SK-N-SH (cell line): Measurements from ENCODE around the gene ADAMTS6. TPM values are rescaled to one million over a fixed set of nuclear protein-coding genes. Genes with fewer than 3 reads are reported as not detected.

Experiments
- CTCF ChIA-PET: fragments of 300-600, 350-600 bp; formaldehyde crosslinking; extraction: SDS; loops from one replicate; lab custom pipeline; 2021; lab: Yijun Ruan, JAX
- POLR2A ChIA-PET: fragments of 350-600 bp; sonication (Branson Sonifier 250); formaldehyde crosslinking; extraction: SDS; loops from one replicate; lab custom pipeline; 2020; ENCODE audit warnings: antibody characterized with exemption, inconsistent platforms; lab: Yijun Ruan, JAX
- DNase-seq: peaks from one replicate; pipeline ENCODE4 v3.0.0; 2012
- H2AFZ ChIP-seq: fragments of 200-600 bp; sonication (generic); 2 replicates; pipeline ENCODE4 v1.8.1; 2016; ENCODE audit warnings: antibody characterized with exemption, mild to moderate bottlenecking, low read depth
- H3F3A ChIP-seq: fragments of 200-600 bp; sonication (generic); replicated peaks from 2 replicates; pipeline ENCODE3; 2016; ENCODE audit warnings: antibody characterized with exemption, mild to moderate bottlenecking; ENCODE audit not compliant: insufficient read depth
- H3K27ac ChIP-seq, 2 experiments: fragments of 200-500 bp in 1 of 2; fragments of 200-600 bp in 1 of 2; sonication (Bioruptor generic) in 1 of 2; sonication (generic), shearing (Covaris generic) in 1 of 2; 2 replicates each; pipeline versions ENCODE4 v1.5.1 to v1.6.1; 2014 to 2016; ENCODE audit warnings: low read depth in 2 of 2, inconsistent platforms in 1 of 2, low read length in 1 of 2, mild to moderate bottlenecking in 1 of 2, mixed read lengths in 1 of 2
- H3K27me3 ChIP-seq: fragments of 200-600 bp; sonication (generic), shearing (Covaris generic); 2 replicates; pipeline ENCODE4 v1.6.1; 2016; ENCODE audit warnings: mixed run types; ENCODE audit not compliant: insufficient read depth
- H3K36me3 ChIP-seq, 2 experiments: fragments of 200-500 bp in 1 of 2; fragments of 200-600 bp in 1 of 2; sonication (Bioruptor generic) in 1 of 2; sonication (generic) in 1 of 2; replicated peaks in 1 of 2; 2 replicates each; pipeline versions ENCODE3 to v1.5.1; 2014 to 2016; ENCODE audit warnings: low read length in 1 of 2, mild to moderate bottlenecking in 1 of 2; ENCODE audit not compliant: insufficient read depth in 2 of 2, control insufficient read depth in 1 of 2
- H3K4me1 ChIP-seq, 2 experiments: fragments of 200-500 bp in 1 of 2; fragments of 200-600 bp in 1 of 2; sonication (Bioruptor generic) in 1 of 2; sonication (generic), shearing (Covaris generic) in 1 of 2; 2 replicates each; pipeline versions ENCODE4 v1.5.1 to v1.6.1; 2014 to 2016; ENCODE audit warnings: low read depth in 1 of 2, low read length in 1 of 2, mixed run types in 1 of 2; ENCODE audit not compliant: insufficient read depth in 2 of 2, control insufficient read depth in 1 of 2
- H3K4me2 ChIP-seq: fragments of 200-600 bp; sonication (generic), shearing (Covaris generic); 2 replicates; pipeline ENCODE4 v1.6.1; 2017; ENCODE audit warnings: mixed run types
- H3K4me3 ChIP-seq, 2 experiments: fragments of 200-500 bp in 1 of 2; fragments of 200-600 bp in 1 of 2; sonication (Bioruptor generic) in 1 of 2; sonication (generic), shearing (Covaris generic) in 1 of 2; 2 replicates each; pipeline versions ENCODE4 v1.5.1 to v1.8.1; 2014 to 2016; ENCODE audit warnings: low read depth in 2 of 2, inconsistent platforms in 1 of 2, low read length in 1 of 2, mild to moderate bottlenecking in 1 of 2, mixed read lengths in 1 of 2, moderate library complexity in 1 of 2
- H3K79me2 ChIP-seq: fragments of 200-600 bp; sonication (generic); 2 replicates; pipeline ENCODE4 v1.8.1; 2017; ENCODE audit warnings: mild to moderate bottlenecking; ENCODE audit not compliant: insufficient read depth
- H3K9ac ChIP-seq: fragments of 200-600 bp; sonication (generic); 2 replicates; pipeline ENCODE4 v1.6.1; 2017; ENCODE audit warnings: mixed run types
- H3K9me2 ChIP-seq: fragments of 200-600 bp; sonication (generic); 2 replicates; pipeline ENCODE4 v1.6.1; 2017; ENCODE audit warnings: mixed run types
- H3K9me3 ChIP-seq: fragments of 200-600 bp; sonication (generic); 2 replicates; pipeline ENCODE4 v1.6.1; 2017; ENCODE audit warnings: mixed run types, mild to moderate bottlenecking, moderate library complexity
- H4K20me1 ChIP-seq: fragments of 200-600 bp; sonication (generic); 2 replicates; pipeline ENCODE4 v1.6.1; 2017; ENCODE audit warnings: mild to moderate bottlenecking, mixed run types; ENCODE audit not compliant: insufficient read depth
- EP300 ChIP-seq, 2 experiments: IDR thresholded peaks; 2 replicates each; pipeline versions ENCODE4 v1.4.0 to v1.6.1; 2012; ENCODE audit warnings: borderline replicate concordance in 1 of 2, low read depth in 1 of 2, low read length in 1 of 2
- FOXM1 ChIP-seq: IDR thresholded peaks from 2 replicates; pipeline ENCODE4 v1.4.0; 2012; ENCODE audit warnings: low read depth, mild to moderate bottlenecking
- GABPA ChIP-seq: IDR thresholded peaks from 2 replicates; pipeline ENCODE4 v1.4.0; 2012; ENCODE audit warnings: low read depth, mild to moderate bottlenecking
- GATA2 ChIP-seq: sonication (generic); formaldehyde crosslinking; IDR thresholded peaks from 2 replicates; pipeline ENCODE4 v1.5.0; 2020; ENCODE audit warnings: mild to moderate bottlenecking, missing genetic modification reagents
- JUND ChIP-seq: IDR thresholded peaks from 2 replicates; pipeline ENCODE4 v1.4.0; 2012
- MEF2A ChIP-seq: IDR thresholded peaks from 2 replicates; pipeline ENCODE4 v1.4.0; 2012; ENCODE audit warnings: low read depth, borderline replicate concordance
- MXI1 ChIP-seq: IDR thresholded peaks from 2 replicates; pipeline ENCODE4 v1.6.1; 2012; ENCODE audit warnings: mild to moderate bottlenecking, low read depth, low read length, improper control_type of control experiment
- NFIC ChIP-seq: IDR thresholded peaks from 2 replicates; pipeline ENCODE4 v1.4.0; 2012; ENCODE audit warnings: borderline replicate concordance
- NRF1 ChIP-seq: IDR thresholded peaks from 2 replicates; pipeline ENCODE4 v1.6.1; 2012; ENCODE audit warnings: low read depth, mild to moderate bottlenecking, low read length
- POLR2AphosphoS5 ChIP-seq: IDR thresholded peaks from 2 replicates; pipeline ENCODE4 v1.6.1; 2012; ENCODE audit warnings: low read depth, low read length
- RAD21 ChIP-seq: IDR thresholded peaks from 2 replicates; pipeline ENCODE4 v1.6.1; 2012; ENCODE audit warnings: mild to moderate bottlenecking, low read length
- RCOR1 ChIP-seq: fragments of 150-350 bp; IDR thresholded peaks from 2 replicates; pipeline ENCODE4 v1.6.1; 2017; ENCODE audit warnings: antibody characterized with exemption, low read length
- RFX5 ChIP-seq: IDR thresholded peaks from 2 replicates; pipeline ENCODE4 v1.6.1; 2012; ENCODE audit warnings: mild to moderate bottlenecking, improper control_type of control experiment, low read length
- SIN3A ChIP-seq: IDR thresholded peaks from 2 replicates; pipeline ENCODE4 v1.6.1; 2012; ENCODE audit warnings: low read depth, mild to moderate bottlenecking, low read length, moderate library complexity, borderline replicate concordance
- SMC3 ChIP-seq: IDR thresholded peaks from 2 replicates; pipeline ENCODE4 v1.6.1; 2012; ENCODE audit warnings: low read depth, low read length, improper control_type of control experiment
- TCF12 ChIP-seq: IDR thresholded peaks from 2 replicates; pipeline ENCODE4 v1.4.0; 2012
- WGBS: methylation state at CpG from one replicate; pipeline ENCODE4 v1.1.6; 2017; ENCODE audit warnings: low lambda C conversion rate; 5-methylcytosine and 5-hydroxymethylcytosine counted together
- polyA plus RNA-seq, 3 experiments: library from polyadenylated mRNA; depleted of rRNA; stranded (reverse); fragments of >200 nt; gene quantifications; 2 replicates each; pipeline ENCODE4 v1.2.3, GENCODE V29; 2012
- TF ChIP-seq, protein P1 (sequence below): fragments of 200-600 bp; sonication (generic); IDR thresholded peaks from 2 replicates; pipeline ENCODE4 v1.6.1; 2017; ENCODE audit warnings: antibody characterized with exemption, mild to moderate bottlenecking, moderate library complexity
- TF ChIP-seq, protein P2 (sequence below): fragments of 150-350 bp; IDR thresholded peaks from 2 replicates; pipeline ENCODE4 v1.6.1; 2017; ENCODE audit warnings: antibody characterized with exemption, low read length, low read depth, borderline replicate concordance
- TF ChIP-seq, protein P3 (sequence below): IDR thresholded peaks from 2 replicates; pipeline ENCODE4 v1.6.1; 2012; ENCODE audit warnings: mild to moderate bottlenecking, low read depth, low read length, moderate library complexity

Gene ADAMTS6
- polyA plus RNA-seq, 1 of the 3 experiments (the other 2 are of a cell fraction) = 15.0 TPM

DNA sequence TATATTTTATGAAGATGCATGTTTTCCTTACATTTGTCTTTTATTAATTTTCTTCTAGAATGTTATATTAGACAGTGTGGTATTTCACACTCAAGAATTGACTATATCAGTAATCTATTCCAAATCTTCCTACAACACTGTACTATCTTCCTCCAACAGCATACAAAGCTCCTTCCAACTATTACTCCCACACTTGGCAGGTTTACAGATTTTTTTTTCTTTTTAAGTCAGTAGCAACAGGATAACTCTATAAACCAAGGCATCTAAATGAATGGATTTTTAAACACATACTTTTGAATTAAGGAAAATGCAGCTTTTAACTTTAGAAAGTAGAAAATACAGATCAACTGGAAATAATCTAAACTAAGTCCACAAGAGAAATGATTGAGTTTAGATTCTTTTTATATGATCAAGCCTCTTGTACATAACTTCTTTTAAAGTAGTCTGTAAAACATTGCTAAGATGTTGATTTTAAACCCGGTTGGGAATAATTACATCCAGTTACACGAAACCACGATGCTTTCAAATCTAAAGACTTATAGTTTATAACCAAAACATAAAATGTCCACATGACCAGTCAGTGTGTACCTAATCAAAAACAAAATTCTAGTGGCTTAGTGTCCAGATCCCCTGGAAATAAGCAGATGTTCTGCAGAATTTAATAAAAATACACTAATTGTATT lies 281.6 kb downstream of the ADAMTS6 start:
- peaks cover 6 to 33% of the 10 kb centered on the region in 2 experiments for H3K36me3 ChIP-seq
- POLR2A ChIA-PET = no interaction called here
- CTCF ChIA-PET = interaction anchor here (1.3 kb wide), 1 partner anchor 283 kb away, joined by 3 read pairs; no protein-coding TSS in a partner anchor
- no peaks in the 10 kb centered on the region for H3K9me2 ChIP-seq
- H3F3A ChIP-seq = peaks cover 65% of the 10 kb centered on the region
- no peak overlapping the region for H2AFZ ChIP-seq
- H3K4me3 ChIP-seq = no peak overlapping the region
- WGBS = 12% methylated on average over 3 of the region's 3 CpGs
- DNase-seq = no peak
- TF ChIP-seq TCF12 = peak; percentile 38; the same call in 1 of the 2 replicates
- peak; percentile 80 for TF ChIP-seq NFIC
- TF ChIP-seq MXI1 = no peak
- H4K20me1 ChIP-seq = no peaks in the 10 kb centered on the region
- H3K27me3 ChIP-seq = no peaks in the 10 kb centered on the region
- no peaks in the 10 kb centered on the region for H3K9me3 ChIP-seq
- H3K27ac ChIP-seq = peak overlapping the region; percentile 60 to 99
- H3K9ac ChIP-seq = peak overlapping the region; percentile 67
- peaks cover 0 to 37% of the 10 kb centered on the region in 2 experiments; a peak in 3 of 4 replicates for H3K4me1 ChIP-seq
- peaks cover 24% of the 10 kb centered on the region; the same call in 1 of the 2 replicates for H3K79me2 ChIP-seq
- no peak overlapping the region for H3K4me2 ChIP-seq

DNA sequence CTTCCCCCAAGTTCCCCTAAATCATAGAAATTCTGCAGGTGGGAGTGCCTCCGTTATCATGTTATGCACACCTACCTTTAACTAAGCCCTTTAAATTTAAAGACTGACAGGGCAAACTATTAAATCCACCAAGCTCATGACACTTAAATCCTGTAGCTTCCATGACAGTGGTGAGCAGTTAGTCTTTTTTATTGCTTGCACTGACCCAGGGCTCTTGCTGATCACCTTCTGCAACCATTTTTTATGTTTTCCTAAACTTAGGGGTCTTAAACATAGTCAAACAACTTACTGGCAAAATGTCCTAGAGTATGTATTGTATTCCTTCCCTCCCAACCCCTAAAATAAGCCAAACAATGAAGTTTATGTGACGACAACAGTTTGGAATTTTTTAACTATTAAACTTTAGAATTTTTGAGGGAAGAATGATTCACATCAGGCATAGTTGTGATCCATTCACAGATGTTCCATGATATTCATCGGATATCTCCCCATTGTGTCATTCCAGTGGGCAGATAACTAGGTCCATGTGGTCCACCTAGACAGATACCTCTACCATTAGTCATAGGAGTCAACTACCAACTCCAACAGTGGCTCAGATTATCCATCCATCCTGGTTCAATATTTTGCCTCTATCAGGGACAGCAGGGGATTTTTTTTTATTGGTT lies 283.1 kb downstream of the ADAMTS6 start:
- POLR2A ChIA-PET = no interaction called here
- TF ChIP-seq NRF1 (no peak), SIN3A (peak; percentile 72; the same call in 1 of the 2 replicates), FOXM1 (peak; percentile 96), RCOR1 (no peak), SMC3 (no peak), MEF2A (peak; percentile 83), GABPA (0 out of 2 replicates have a peak, but pooled peaks have one; percentile 13), JUND (peak; percentile 100), RFX5 (no peak), RAD21 (no peak), MXI1 (no peak), POLR2AphosphoS5 (peak; percentile 90; the same call in 1 of the 2 replicates), EP300 (IDR thresholded peaks at IDR 0.05; ENCODE audit: borderline replicate concordance in 1 of 2, low read depth in 1 of 2, low read length in 1 of 2) (peak; percentile 53 to 100; a peak in 3 of 4 replicates), GATA2 (no peak)
- TF ChIP-seq, protein P1, sequence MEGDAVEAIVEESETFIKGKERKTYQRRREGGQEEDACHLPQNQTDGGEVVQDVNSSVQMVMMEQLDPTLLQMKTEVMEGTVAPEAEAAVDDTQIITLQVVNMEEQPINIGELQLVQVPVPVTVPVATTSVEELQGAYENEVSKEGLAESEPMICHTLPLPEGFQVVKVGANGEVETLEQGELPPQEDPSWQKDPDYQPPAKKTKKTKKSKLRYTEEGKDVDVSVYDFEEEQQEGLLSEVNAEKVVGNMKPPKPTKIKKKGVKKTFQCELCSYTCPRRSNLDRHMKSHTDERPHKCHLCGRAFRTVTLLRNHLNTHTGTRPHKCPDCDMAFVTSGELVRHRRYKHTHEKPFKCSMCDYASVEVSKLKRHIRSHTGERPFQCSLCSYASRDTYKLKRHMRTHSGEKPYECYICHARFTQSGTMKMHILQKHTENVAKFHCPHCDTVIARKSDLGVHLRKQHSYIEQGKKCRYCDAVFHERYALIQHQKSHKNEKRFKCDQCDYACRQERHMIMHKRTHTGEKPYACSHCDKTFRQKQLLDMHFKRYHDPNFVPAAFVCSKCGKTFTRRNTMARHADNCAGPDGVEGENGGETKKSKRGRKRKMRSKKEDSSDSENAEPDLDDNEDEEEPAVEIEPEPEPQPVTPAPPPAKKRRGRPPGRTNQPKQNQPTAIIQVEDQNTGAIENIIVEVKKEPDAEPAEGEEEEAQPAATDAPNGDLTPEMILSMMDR = no peak
- TF ChIP-seq, protein P2, sequence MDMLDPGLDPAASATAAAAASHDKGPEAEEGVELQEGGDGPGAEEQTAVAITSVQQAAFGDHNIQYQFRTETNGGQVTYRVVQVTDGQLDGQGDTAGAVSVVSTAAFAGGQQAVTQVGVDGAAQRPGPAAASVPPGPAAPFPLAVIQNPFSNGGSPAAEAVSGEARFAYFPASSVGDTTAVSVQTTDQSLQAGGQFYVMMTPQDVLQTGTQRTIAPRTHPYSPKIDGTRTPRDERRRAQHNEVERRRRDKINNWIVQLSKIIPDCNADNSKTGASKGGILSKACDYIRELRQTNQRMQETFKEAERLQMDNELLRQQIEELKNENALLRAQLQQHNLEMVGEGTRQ = no peak
- TF ChIP-seq, protein P3, sequence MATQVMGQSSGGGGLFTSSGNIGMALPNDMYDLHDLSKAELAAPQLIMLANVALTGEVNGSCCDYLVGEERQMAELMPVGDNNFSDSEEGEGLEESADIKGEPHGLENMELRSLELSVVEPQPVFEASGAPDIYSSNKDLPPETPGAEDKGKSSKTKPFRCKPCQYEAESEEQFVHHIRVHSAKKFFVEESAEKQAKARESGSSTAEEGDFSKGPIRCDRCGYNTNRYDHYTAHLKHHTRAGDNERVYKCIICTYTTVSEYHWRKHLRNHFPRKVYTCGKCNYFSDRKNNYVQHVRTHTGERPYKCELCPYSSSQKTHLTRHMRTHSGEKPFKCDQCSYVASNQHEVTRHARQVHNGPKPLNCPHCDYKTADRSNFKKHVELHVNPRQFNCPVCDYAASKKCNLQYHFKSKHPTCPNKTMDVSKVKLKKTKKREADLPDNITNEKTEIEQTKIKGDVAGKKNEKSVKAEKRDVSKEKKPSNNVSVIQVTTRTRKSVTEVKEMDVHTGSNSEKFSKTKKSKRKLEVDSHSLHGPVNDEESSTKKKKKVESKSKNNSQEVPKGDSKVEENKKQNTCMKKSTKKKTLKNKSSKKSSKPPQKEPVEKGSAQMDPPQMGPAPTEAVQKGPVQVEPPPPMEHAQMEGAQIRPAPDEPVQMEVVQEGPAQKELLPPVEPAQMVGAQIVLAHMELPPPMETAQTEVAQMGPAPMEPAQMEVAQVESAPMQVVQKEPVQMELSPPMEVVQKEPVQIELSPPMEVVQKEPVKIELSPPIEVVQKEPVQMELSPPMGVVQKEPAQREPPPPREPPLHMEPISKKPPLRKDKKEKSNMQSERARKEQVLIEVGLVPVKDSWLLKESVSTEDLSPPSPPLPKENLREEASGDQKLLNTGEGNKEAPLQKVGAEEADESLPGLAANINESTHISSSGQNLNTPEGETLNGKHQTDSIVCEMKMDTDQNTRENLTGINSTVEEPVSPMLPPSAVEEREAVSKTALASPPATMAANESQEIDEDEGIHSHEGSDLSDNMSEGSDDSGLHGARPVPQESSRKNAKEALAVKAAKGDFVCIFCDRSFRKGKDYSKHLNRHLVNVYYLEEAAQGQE = 0 out of 2 replicates have a peak, but pooled peaks have one; percentile 41

More for the DNA sequence above, 283.1 kb downstream of the ADAMTS6 start:
- H3K27ac ChIP-seq = peak overlapping the region; percentile 75 to 99; a peak in 3 of 4 replicates
- H3K4me1 ChIP-seq = peaks cover 0 to 27% of the 10 kb centered on the region in 2 experiments; a peak in 3 of 4 replicates
- DNase-seq = no peak
- peaks cover 52% of the 10 kb centered on the region for H3F3A ChIP-seq
- H3K9me3 ChIP-seq = no peaks in the 10 kb centered on the region
- peak overlapping the region; percentile 1; the same call in 1 of the 2 replicates for H3K4me2 ChIP-seq
- H3K4me3 ChIP-seq = no peak overlapping the region; a peak in 1 of 4 replicates
- CTCF ChIA-PET = interaction anchor here (1.0 kb wide), 1 partner anchor 237 kb away, joined by 3 read pairs; no protein-coding TSS in a partner anchor
- no peak overlapping the region for H2AFZ ChIP-seq
- H3K27me3 ChIP-seq = no peaks in the 10 kb centered on the region
- H3K79me2 ChIP-seq = peaks cover 38% of the 10 kb centered on the region; the same call in 1 of the 2 replicates
- WGBS = 19% methylated on average over 3 of the region's 3 CpGs
- H4K20me1 ChIP-seq = no peaks in the 10 kb centered on the region
- no peaks in the 10 kb centered on the region for H3K9me2 ChIP-seq
- H3K36me3 ChIP-seq = peaks cover 6 to 49% of the 10 kb centered on the region in 2 experiments
- H3K9ac ChIP-seq = peak overlapping the region; percentile 76
